Gastrocnemius medialis (tissue), 4 donors: ENCODE data around the gene FADS3. TPM values are rescaled to one million over a fixed set of nuclear protein-coding genes. Genes with fewer than 3 reads are reported as not detected.
A peak's percentile ranks its signal among the peaks of the same experiment; 100 is the strongest.

ENCODE experiments used
- ATAC-seq, 2 donors: fragments of 150-250 bp; one replicate each; pipeline ENCODE4 v1.9.1; 2016
- DNase-seq, 2 donors: peaks; one replicate each; pipeline ENCODE4 v3.0.0-alpha.2; 2019
- H3K27ac ChIP-seq, 4 donors: fragments of 200-600 bp; sonication (generic); 1 replicate in 1 of 4; 2 replicates in 3 of 4; pipeline ENCODE4 v1.5.1; 2016 to 2018; ENCODE audit warnings: mild to moderate bottlenecking in 2 of 4, moderate library complexity in 1 of 4
- H3K27me3 ChIP-seq, 3 donors: fragments of 200-600 bp; sonication (generic) in 2 of 3; 1 replicate in 1 of 3; 2 replicates in 2 of 3; pipeline versions ENCODE4 v1.5.1 to v1.6.0; 2016 to 2019; ENCODE audit warnings: mild to moderate bottlenecking in 1 of 3, moderate library complexity in 1 of 3
- H3K36me3 ChIP-seq, 2 donors: fragments of 200-600 bp; sonication (generic) in 1 of 2; one replicate each; pipeline ENCODE4 v1.5.1; 2017 to 2018
- H3K4me1 ChIP-seq, 2 donors: fragments of 200-600 bp; sonication (generic) in 1 of 2; one replicate each; pipeline ENCODE4 v1.5.1; 2016 to 2017; ENCODE audit warnings: mild to moderate bottlenecking in 2 of 2
- H3K4me3 ChIP-seq, 4 donors: fragments of 200-600 bp; sonication (generic) in 3 of 4; 1 replicate in 1 of 4; 2 replicates in 3 of 4; pipeline ENCODE4 v1.5.1; 2016 to 2019; ENCODE audit warnings: mild to moderate bottlenecking in 2 of 4
- H3K9me3 ChIP-seq, 3 donors: fragments of 200-600 bp; sonication (generic) in 2 of 3; 1 replicate in 1 of 3; 2 replicates in 2 of 3; pipeline ENCODE4 v1.5.1; 2016 to 2019
- POLR2A ChIP-seq, 2 donors: fragments of 450-650 bp; IDR thresholded peaks; one replicate each; pipeline ENCODE4 v1.6.1; 2017; ENCODE audit warnings: antibody characterized with exemption in 2 of 2, mild to moderate bottlenecking in 2 of 2, moderate library complexity in 2 of 2
- in situ Hi-C, 4 donors: fragments of 200-750 bp; cut with MboI; loops; one replicate each; pipeline versions ENCODE4 v1.15.0 to v1.8.0; 2017; ENCODE audit warnings: low sequenced_read_pairs in 4 of 4
- intact Hi-C: fragments of 100-400 bp; cut with DNase I; formaldehyde crosslinking; loops from one replicate; pipeline ENCODE4 v1.15.1; 2023; ENCODE audit warnings: low total_unique reads
- total RNA-seq, 4 donors: library from RNA; depleted of rRNA; stranded (reverse); fragments of >200 nt; gene quantifications; one replicate each; pipeline versions ENCODE4 v1.1.0 to v1.2.3, GENCODE V29; 2016
- TF ChIP-seq, protein P1 (sequence below), 5 experiments: fragments of 450-650 bp in 3 of 5; fragments of 200-600 bp in 2 of 5; sonication (generic) in 2 of 5; IDR thresholded peaks in 4 of 5; conservative IDR thresholded peaks in 1 of 5; 1 replicate in 4 of 5; 2 replicates in 1 of 5; pipeline ENCODE4 v1.5.1; 2016 to 2019; ENCODE audit warnings: antibody characterized with exemption in 5 of 5, mild to moderate bottlenecking in 3 of 5, moderate library complexity in 3 of 5

FADS3 gene
- total RNA-seq, 4 donors from 2014 or later, result 40.7 to 196 (median 89.0) TPM

DNA sequence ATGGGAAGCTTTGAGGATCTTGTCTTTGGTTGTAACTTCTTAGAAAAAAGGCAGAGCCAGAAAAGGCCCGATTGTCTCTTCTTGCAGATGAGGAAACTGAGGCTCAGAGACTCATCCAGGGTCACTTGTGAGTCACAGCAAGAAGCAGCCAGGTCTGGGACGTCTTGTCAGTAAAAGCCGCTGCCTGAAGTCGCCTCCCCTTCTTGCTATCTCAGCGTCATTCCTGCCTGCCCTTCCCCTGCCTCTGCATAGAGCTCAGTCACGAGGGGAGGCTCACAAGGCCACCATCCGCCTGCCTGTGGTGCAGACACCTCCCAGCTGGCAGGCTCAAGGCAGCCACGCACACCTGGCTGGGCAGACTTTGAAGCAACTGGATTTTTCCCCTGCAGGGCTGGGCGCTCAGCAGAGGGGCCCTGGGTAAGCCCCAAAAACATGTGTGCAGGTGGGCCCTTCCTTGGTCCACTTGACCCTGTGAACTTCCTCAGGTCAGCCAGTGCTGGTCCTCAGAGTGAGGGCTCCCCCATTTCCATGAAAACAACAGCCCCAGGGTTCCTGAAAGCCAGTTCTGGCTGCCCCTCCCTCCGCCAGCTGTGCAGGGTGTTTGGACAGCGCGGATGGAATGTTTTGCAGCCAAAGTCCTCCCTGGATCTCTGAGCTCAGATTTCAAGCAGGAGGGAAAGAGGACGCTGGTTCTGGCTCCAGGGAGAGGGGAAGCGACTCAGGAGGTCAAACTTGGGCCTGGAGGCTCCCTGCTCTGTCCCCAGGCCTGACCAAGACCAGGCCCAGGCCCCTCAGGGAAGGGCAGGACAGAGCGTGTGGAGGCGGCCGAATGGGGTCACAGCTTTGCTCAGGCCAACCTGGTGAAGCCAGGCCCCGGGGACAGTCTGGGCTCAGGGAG is 32.1 kb upstream of the FADS3 start:
- peaks cover 8 to 13% (median 9%) of the 10 kb centered on the region in 3 donors for H3K27me3 ChIP-seq
- TF ChIP-seq, protein P1, sequence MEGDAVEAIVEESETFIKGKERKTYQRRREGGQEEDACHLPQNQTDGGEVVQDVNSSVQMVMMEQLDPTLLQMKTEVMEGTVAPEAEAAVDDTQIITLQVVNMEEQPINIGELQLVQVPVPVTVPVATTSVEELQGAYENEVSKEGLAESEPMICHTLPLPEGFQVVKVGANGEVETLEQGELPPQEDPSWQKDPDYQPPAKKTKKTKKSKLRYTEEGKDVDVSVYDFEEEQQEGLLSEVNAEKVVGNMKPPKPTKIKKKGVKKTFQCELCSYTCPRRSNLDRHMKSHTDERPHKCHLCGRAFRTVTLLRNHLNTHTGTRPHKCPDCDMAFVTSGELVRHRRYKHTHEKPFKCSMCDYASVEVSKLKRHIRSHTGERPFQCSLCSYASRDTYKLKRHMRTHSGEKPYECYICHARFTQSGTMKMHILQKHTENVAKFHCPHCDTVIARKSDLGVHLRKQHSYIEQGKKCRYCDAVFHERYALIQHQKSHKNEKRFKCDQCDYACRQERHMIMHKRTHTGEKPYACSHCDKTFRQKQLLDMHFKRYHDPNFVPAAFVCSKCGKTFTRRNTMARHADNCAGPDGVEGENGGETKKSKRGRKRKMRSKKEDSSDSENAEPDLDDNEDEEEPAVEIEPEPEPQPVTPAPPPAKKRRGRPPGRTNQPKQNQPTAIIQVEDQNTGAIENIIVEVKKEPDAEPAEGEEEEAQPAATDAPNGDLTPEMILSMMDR (IDR thresholded peaks at IDR 0.05 in 4 of 5, conservative IDR thresholded peaks at IDR 0.05 in 1 of 5), result no peak
- TF ChIP-seq POLR2A (IDR thresholded peaks at IDR 0.05), result peak in 1 of 2 donors; percentile 13
- H3K4me3 ChIP-seq, result no peak overlapping the region
- peaks cover 16 to 17% of the 10 kb centered on the region in 2 donors for H3K4me1 ChIP-seq
- DNase-seq (peak; percentile 67 to 81), ATAC-seq (peak; percentile 75 to 77)
- peak overlapping the region; percentile 55 to 83 (median 73) for H3K27ac ChIP-seq
- in situ Hi-C loops, result no loop called here
- no peaks in the 10 kb centered on the region for H3K36me3 ChIP-seq
- intact Hi-C loops, result no loop called here
- H3K9me3 ChIP-seq, result no peaks in the 10 kb centered on the region

- DNase-seq (peak; percentile 72 to 87), ATAC-seq (peak; percentile 55 to 63)
- intact Hi-C loops, result no loop called here
- Histone ChIP-seq H3K36me3 (no peaks in the 10 kb centered on the region), H3K4me3 (no peak overlapping the region), H3K9me3 (no peaks in the 10 kb centered on the region), H3K27me3 (peaks cover 14 to 21% (median 16%) of the 10 kb centered on the region in 3 donors), H3K27ac (peak overlapping the region; percentile 68 to 83 (median 73)), H3K4me1 (peaks cover 17 to 21% of the 10 kb centered on the region in 2 donors)
- in situ Hi-C loops, result no loop called here
- TF ChIP-seq POLR2A (IDR thresholded peaks at IDR 0.05), result no peak
- TF ChIP-seq, protein P1 (IDR thresholded peaks at IDR 0.05 in 4 of 5, conservative IDR thresholded peaks at IDR 0.05 in 1 of 5), result no peak
These were observed 31.2 kb upstream of the FADS3 start for GRCh38 chr11:61922539-61922938.

GRCh38 chr11:61921446-61921845 is 30.1 kb upstream of the FADS3 start:
- Histone ChIP-seq H3K36me3 (no peaks in the 10 kb centered on the region), H3K4me3 (no peak overlapping the region), H3K27me3 (peaks cover 14 to 21% (median 16%) of the 10 kb centered on the region in 3 donors), H3K4me1 (peaks cover 17 to 21% of the 10 kb centered on the region in 2 donors), H3K27ac (peak overlapping the region in 1 of 4 donors; percentile 83), H3K9me3 (no peaks in the 10 kb centered on the region)
- TF ChIP-seq POLR2A (IDR thresholded peaks at IDR 0.05), result no peak
- TF ChIP-seq, protein P1 (IDR thresholded peaks at IDR 0.05 in 4 of 5, conservative IDR thresholded peaks at IDR 0.05 in 1 of 5), result no peak
- DNase-seq (peak in 1 of 2 donors; percentile 9), ATAC-seq (no peak)
- intact Hi-C loops (no loop called here), in situ Hi-C loops (no loop called here)

- H3K27me3 ChIP-seq, result peaks cover 14 to 21% (median 16%) of the 10 kb centered on the region in 3 donors
- intact Hi-C loops (no loop called here), in situ Hi-C loops (no loop called here)
- ATAC-seq (no peak), DNase-seq (peak in 1 of 2 donors; percentile 6)
- H3K36me3 ChIP-seq, result no peaks in the 10 kb centered on the region
- no peak overlapping the region for H3K4me3 ChIP-seq
- peaks cover 17 to 21% of the 10 kb centered on the region in 2 donors for H3K4me1 ChIP-seq
- H3K9me3 ChIP-seq, result no peaks in the 10 kb centered on the region
- peak overlapping the region; percentile 49 to 77 (median 68) for H3K27ac ChIP-seq
- no peak for TF ChIP-seq POLR2A (IDR thresholded peaks at IDR 0.05)
- TF ChIP-seq, protein P1 (IDR thresholded peaks at IDR 0.05 in 4 of 5, conservative IDR thresholded peaks at IDR 0.05 in 1 of 5), result no peak
These were observed 28.6 kb upstream of the FADS3 start for GRCh38 chr11:61919705-61920631.
